Uterus (tissue), 2 donors: ENCODE data around the gene TMEM94.

ENCODE experiments used
- CTCF ChIP-seq, 4 experiments: fragments of 200-600 bp in 2 of 4; fragments of 450-650 bp in 2 of 4; sonication (generic) in 2 of 4; IDR thresholded peaks; one replicate each; pipeline ENCODE4 v1.5.1; 2016 to 2019; ENCODE audit warnings: antibody characterized with exemption in 4 of 4, mild to moderate bottlenecking in 2 of 4, moderate library complexity in 1 of 4
- POLR2A ChIP-seq, 2 donors: fragments of 450-650 bp; IDR thresholded peaks; one replicate each; pipeline ENCODE4 v1.6.1; 2016; ENCODE audit warnings: antibody characterized with exemption in 2 of 2, mild to moderate bottlenecking in 1 of 2, moderate library complexity in 1 of 2

DNA sequence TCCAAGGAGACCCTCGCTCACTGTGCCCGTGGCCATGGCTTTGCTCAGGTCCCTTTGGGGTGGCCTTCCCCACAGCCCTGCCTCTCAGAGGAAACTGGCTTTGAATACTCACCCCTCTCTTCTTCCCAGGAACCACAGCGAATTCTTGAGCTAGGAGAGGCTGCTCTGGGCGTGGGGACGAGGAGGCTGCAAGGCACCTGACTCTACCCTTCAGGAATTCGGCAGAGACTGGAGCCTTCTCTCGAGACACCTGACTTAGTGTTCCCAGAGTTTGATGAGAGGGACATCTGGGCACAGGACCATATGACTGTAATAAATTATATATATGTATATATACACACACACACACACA lies 75.3 kb downstream of the TMEM94 start:
- no peak for TF ChIP-seq CTCF (IDR thresholded peaks at IDR 0.05)
- TF ChIP-seq POLR2A (IDR thresholded peaks at IDR 0.05): no peak
